Measurements from ENCODE around the gene TNPO3. TPM values are rescaled to one million over a fixed set of nuclear protein-coding genes. Genes with fewer than 3 reads are reported as not detected.
"Not testable (repeated sequence)": the region's sequence is repeated elsewhere in the genome, so short reads cannot be mapped to it uniquely, and the experiment has no call there.

TNPO3 gene
- total RNA-seq, 2 experiments from 2014 or later: 55.1 to 71.7 TPM

DNA sequence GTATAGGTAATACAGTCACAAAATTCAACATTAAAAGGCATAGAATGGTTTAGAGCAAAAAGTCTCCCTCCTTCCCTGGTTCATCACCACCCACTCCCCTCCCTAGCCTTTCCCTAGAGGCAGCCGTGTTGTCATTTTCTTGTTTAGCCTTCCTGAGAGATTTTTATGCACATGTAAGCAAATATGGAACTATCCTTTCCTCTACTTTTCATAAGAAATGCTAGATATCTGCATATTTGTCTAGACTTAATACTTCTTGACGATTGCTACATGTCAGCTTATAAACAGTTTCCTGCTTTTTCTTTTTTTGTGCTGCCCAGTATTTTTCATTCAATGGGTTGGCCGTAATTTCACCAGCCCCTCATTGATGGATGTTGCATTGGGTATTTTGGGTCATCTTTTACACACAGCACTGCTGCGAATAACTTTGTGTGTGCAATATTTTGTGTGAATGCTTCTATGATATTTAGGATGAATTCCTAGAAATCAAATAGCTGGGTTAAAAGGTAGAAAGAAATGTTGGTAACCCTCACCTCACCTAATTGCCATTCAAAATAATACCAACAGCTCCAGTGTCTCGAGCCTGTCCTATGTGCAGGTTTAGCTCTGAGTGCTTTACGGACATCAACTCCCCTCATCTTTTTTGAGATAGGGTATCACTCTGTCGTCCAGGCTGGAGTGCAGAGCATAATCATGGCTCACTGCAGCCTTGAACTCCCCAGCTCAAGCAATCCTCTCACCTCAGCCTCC is 110.2 kb downstream of the TNPO3 start:
- CTCF ChIA-PET (ENCODE audit: unreplicated experiment): no interaction called here
- BruUV-seq (replicated peaks): TSS peak; percentile 55

DNA sequence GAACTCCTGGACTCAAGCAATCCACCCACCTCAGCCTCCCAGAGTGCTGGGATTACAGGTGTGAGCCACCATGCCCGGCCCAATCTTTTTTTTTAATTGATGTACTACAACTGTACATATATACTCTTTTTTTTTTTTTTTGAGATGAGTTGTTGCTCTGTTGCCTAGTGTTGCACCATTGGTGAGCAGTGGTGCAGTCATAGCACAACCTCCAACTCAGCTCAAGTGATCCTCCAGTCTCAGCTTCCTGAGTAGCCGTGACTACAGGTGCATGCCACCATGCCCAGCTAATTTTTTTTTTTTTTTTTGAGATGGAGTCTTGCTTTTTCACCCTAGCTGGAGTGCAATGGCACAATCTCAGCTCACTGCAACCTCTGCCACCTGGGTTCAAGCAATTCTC is 111.7 kb downstream of the TNPO3 start:
- H4K20me1 ChIP-seq (ENCODE audit: insufficient read depth, low read length); BruUV-seq (replicated peaks); H3K79me2 ChIP-seq (ENCODE audit: insufficient read depth, low read depth, low read length); H3K4me3 ChIP-seq (ENCODE audit: low read depth, low read length, poor library complexity, severe bottlenecking); H3K27ac ChIP-seq (ENCODE audit: low read depth, low read length, poor library complexity, severe bottlenecking); H3K4me2 ChIP-seq (ENCODE audit: low read length); H3K9me2 ChIP-seq (ENCODE audit: insufficient read depth, low read length); intact Hi-C loops (cut with micrococcal nuclease; ENCODE audit: unreplicated experiment); DNase-seq (ENCODE audit: low spot score); CTCF ChIA-PET (ENCODE audit: unreplicated experiment); H3K36me3 ChIP-seq (ENCODE audit: insufficient read depth, low read length); H2AFZ ChIP-seq (ENCODE audit: low read length); H3K9me3 ChIP-seq (ENCODE audit: low read length): not testable (repeated sequence)
- POLR2A ChIA-PET: interaction anchor here (0.6 to 2.2 kb wide), 9 partner anchors 8 to 111 kb away, joined by 3 to 11 read pairs (median 4); no protein-coding TSS in a partner anchor
- peaks cover 34% of the 10 kb centered on the region for H3K4me1 ChIP-seq (ENCODE audit: insufficient read depth, low read length, poor library complexity, severe bottlenecking)

More for the DNA sequence above, 110.2 kb downstream of the TNPO3 start:
- no peak overlapping the region for H3K4me3 ChIP-seq (ENCODE audit: low read depth, low read length, poor library complexity, severe bottlenecking)
- TF ChIP-seq, protein P1, sequence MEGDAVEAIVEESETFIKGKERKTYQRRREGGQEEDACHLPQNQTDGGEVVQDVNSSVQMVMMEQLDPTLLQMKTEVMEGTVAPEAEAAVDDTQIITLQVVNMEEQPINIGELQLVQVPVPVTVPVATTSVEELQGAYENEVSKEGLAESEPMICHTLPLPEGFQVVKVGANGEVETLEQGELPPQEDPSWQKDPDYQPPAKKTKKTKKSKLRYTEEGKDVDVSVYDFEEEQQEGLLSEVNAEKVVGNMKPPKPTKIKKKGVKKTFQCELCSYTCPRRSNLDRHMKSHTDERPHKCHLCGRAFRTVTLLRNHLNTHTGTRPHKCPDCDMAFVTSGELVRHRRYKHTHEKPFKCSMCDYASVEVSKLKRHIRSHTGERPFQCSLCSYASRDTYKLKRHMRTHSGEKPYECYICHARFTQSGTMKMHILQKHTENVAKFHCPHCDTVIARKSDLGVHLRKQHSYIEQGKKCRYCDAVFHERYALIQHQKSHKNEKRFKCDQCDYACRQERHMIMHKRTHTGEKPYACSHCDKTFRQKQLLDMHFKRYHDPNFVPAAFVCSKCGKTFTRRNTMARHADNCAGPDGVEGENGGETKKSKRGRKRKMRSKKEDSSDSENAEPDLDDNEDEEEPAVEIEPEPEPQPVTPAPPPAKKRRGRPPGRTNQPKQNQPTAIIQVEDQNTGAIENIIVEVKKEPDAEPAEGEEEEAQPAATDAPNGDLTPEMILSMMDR (conservative IDR thresholded peaks at IDR 0.05; ENCODE audit: low read length): no peak
- no peak for TF ChIP-seq EZH2phosphoT487 (IDR thresholded peaks at IDR 0.05; ENCODE audit: borderline replicate concordance, low read depth, low read length)
- no peak overlapping the region for H3K4me2 ChIP-seq (ENCODE audit: low read length)
- no peaks in the 10 kb centered on the region for H3K9me3 ChIP-seq (ENCODE audit: low read length)
- H3K4me1 ChIP-seq (ENCODE audit: insufficient read depth, low read length, poor library complexity, severe bottlenecking): peaks cover 21% of the 10 kb centered on the region
- no peak overlapping the region for H3K27ac ChIP-seq (ENCODE audit: low read depth, low read length, poor library complexity, severe bottlenecking)
- H3K9me2 ChIP-seq (ENCODE audit: insufficient read depth, low read length): no peaks in the 10 kb centered on the region
- H3K79me2 ChIP-seq (ENCODE audit: insufficient read depth, low read depth, low read length): no peaks in the 10 kb centered on the region
- H3K36me3 ChIP-seq (ENCODE audit: insufficient read depth, low read length): peaks cover 4% of the 10 kb centered on the region; the same call in 1 of the 2 replicates
- no peaks in the 10 kb centered on the region for H4K20me1 ChIP-seq (ENCODE audit: insufficient read depth, low read length)
- intact Hi-C loops (cut with micrococcal nuclease; ENCODE audit: unreplicated experiment): no loop called here
- POLR2A ChIA-PET: interaction anchor here (0.6 to 2.2 kb wide), 3 partner anchors 10 to 22 kb away, joined by 3 to 7 read pairs (median 4); no protein-coding TSS in a partner anchor
- no peak for DNase-seq (ENCODE audit: low spot score)
- H2AFZ ChIP-seq (ENCODE audit: low read length): no peak overlapping the region

DNA sequence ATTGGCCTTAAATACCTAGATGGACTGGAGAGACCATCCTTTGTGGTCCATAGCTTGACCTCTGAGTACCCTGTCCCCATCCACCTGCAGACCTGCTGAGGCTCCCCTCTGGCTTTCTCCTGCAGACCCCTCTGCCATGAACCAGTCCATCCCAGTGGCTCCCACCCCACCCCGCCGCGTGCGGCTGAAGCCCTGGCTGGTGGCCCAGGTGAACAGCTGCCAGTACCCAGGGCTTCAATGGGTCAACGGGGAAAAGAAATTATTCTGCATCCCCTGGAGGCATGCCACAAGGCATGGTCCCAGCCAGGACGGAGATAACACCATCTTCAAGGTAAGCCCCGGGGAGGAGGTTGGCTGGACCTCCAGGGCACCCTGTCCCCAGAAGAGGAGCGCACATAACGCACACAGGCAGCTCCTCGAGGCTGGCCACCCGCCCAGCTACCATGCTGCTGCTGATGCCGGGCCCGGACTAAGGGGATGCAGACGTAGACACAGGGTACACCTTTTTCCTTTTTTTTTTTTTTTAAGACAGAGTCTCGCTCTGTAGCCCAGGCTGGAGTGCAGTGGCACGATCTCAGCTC is 112.9 kb downstream of the TNPO3 start:
- Histone ChIP-seq H3K4me2 (ENCODE audit: low read length) (peak overlapping the region; percentile 85; the same call in 1 of the 2 replicates), H3K4me1 (ENCODE audit: insufficient read depth, low read length, poor library complexity, severe bottlenecking) (peaks cover 37% of the 10 kb centered on the region), H2AFZ (ENCODE audit: low read length) (no peak overlapping the region), H3K27ac (ENCODE audit: low read depth, low read length, poor library complexity, severe bottlenecking) (no peak overlapping the region), H3K4me3 (ENCODE audit: low read depth, low read length, poor library complexity, severe bottlenecking) (no peak overlapping the region), H3K9me2 (ENCODE audit: insufficient read depth, low read length) (no peaks in the 10 kb centered on the region), H3K9me3 (ENCODE audit: low read length) (no peaks in the 10 kb centered on the region), H3K36me3 (ENCODE audit: insufficient read depth, low read length) (no peaks in the 10 kb centered on the region), H3K79me2 (ENCODE audit: insufficient read depth, low read depth, low read length) (no peaks in the 10 kb centered on the region), H4K20me1 (ENCODE audit: insufficient read depth, low read length) (no peaks in the 10 kb centered on the region)
- intact Hi-C loops (cut with micrococcal nuclease; ENCODE audit: unreplicated experiment): no loop called here
- no peak for TF ChIP-seq EZH2phosphoT487 (IDR thresholded peaks at IDR 0.05; ENCODE audit: borderline replicate concordance, low read depth, low read length)
- TF ChIP-seq, protein P1 (conservative IDR thresholded peaks at IDR 0.05; ENCODE audit: low read length): no peak
- no peak for DNase-seq (ENCODE audit: low spot score)
- POLR2A ChIA-PET: interaction anchor here (1.0 to 4.0 kb wide), 4 partner anchors 9 to 123 kb away, joined by 3 to 29 read pairs (median 8); no protein-coding TSS in a partner anchor
- CTCF ChIA-PET (ENCODE audit: unreplicated experiment): interaction anchor here (2.9 kb wide), 1 partner anchor 12 kb away, joined by 11 read pairs; no protein-coding TSS in a partner anchor
- BruUV-seq (replicated peaks): no TSS peak
